Neutrophil (primary cell): ENCODE data around the gene MAML1.

Experiments
- H3K27ac ChIP-seq: fragments of 200-600 bp; sonication (generic); 2 replicates; pipeline ENCODE4 v1.5.1; 2016; ENCODE audit warnings: mild to moderate bottlenecking, moderate library complexity
- H3K27me3 ChIP-seq: fragments of 200-600 bp; sonication (generic); 2 replicates; pipeline ENCODE4 v1.6.0; 2016; ENCODE audit warnings: mild to moderate bottlenecking
- H3K36me3 ChIP-seq: fragments of 200-600 bp; sonication (generic); 2 replicates; pipeline ENCODE4 v1.5.1; 2017
- H3K4me1 ChIP-seq, 2 experiments: fragments of 200-600 bp in 1 of 2; sonication (generic) in 1 of 2; 1 replicate in 1 of 2; 2 replicates in 1 of 2; pipeline versions ENCODE4 v1.5.1 to v1.6.1; 2013 to 2016; ENCODE audit warnings: low read depth in 1 of 2, low read length in 1 of 2, mild to moderate bottlenecking in 1 of 2, moderate library complexity in 1 of 2; ENCODE audit not compliant: control insufficient read depth in 1 of 2, insufficient read depth in 1 of 2
- H3K4me3 ChIP-seq, 2 experiments: fragments of 200-600 bp in 1 of 2; sonication (generic) in 1 of 2; 1 replicate in 1 of 2; 2 replicates in 1 of 2; pipeline ENCODE4 v1.5.1; 2013 to 2016; ENCODE audit warnings: low read depth in 1 of 2, low read length in 1 of 2, mild to moderate bottlenecking in 1 of 2, moderate library complexity in 1 of 2
- H3K9me3 ChIP-seq: fragments of 200-600 bp; sonication (generic); 2 replicates; pipeline ENCODE4 v1.5.1; 2016
- CTCF ChIP-seq: fragments of 200-600 bp; sonication (generic); IDR thresholded peaks from 2 replicates; pipeline ENCODE4 v1.5.1; 2016; ENCODE audit warnings: antibody characterized with exemption

Gene MAML1

GRCh38 chr5:179805529-179806249 lies 73.1 kb downstream of the MAML1 start:
- H3K36me3 ChIP-seq, result peaks cover 6% of the 10 kb centered on the region
- H3K9me3 ChIP-seq, result no peaks in the 10 kb centered on the region
- TF ChIP-seq CTCF, result no peak
- H3K27me3 ChIP-seq, result no peaks in the 10 kb centered on the region
- peaks cover 48 to 61% of the 10 kb centered on the region in 2 experiments for H3K4me1 ChIP-seq
- peak overlapping the region; percentile 90 for H3K27ac ChIP-seq
- peak overlapping the region; percentile 69 to 89 for H3K4me3 ChIP-seq

GRCh38 chr5:179806250-179807048 lies 73.8 kb downstream of the MAML1 start, which contains the start of gene MGAT4B:
MGAT4B (minus strand) TSS chr5:179806866; CDS start chr5:179806583, 283 bp downstream.
- H3K4me3 ChIP-seq, result peak within 1 kb of the TSS; percentile 69 to 89
- no peak for TF ChIP-seq CTCF
- no peaks in the 10 kb centered on the region for H3K27me3 ChIP-seq
- peak within 1 kb of the TSS; percentile 90 for H3K27ac ChIP-seq
- no peaks in the 10 kb centered on the region for H3K9me3 ChIP-seq
- peaks cover under 1% of the 10 kb centered on the region for H3K36me3 ChIP-seq
- H3K4me1 ChIP-seq, result peaks cover 48 to 57% of the 10 kb centered on the region in 2 experiments

- Histone ChIP-seq H3K36me3 (peaks cover 30% of the 10 kb centered on the region), H3K4me3 (no peak overlapping the region), H3K9me3 (no peaks in the 10 kb centered on the region), H3K4me1 (peaks cover 18 to 23% of the 10 kb centered on the region in 2 experiments), H3K27ac (no peak overlapping the region), H3K27me3 (peaks cover 12% of the 10 kb centered on the region)
- no peak for TF ChIP-seq CTCF
Measured at GRCh38 chr5:179812135-179812825, 79.7 kb downstream of the MAML1 start.

GRCh38 chr5:179812997-179813607 lies 80.5 kb downstream of the MAML1 start:
- Histone ChIP-seq H3K9me3 (no peaks in the 10 kb centered on the region), H3K27me3 (peaks cover 16% of the 10 kb centered on the region), H3K27ac (no peak overlapping the region), H3K4me1 (peaks cover 19 to 22% of the 10 kb centered on the region in 2 experiments), H3K4me3 (no peak overlapping the region), H3K36me3 (peaks cover 30% of the 10 kb centered on the region)
- TF ChIP-seq CTCF, result no peak

GRCh38 chr5:179814090-179814489 lies 81.5 kb downstream of the MAML1 start:
- H3K27me3 ChIP-seq, result peaks cover 16% of the 10 kb centered on the region
- H3K9me3 ChIP-seq, result no peaks in the 10 kb centered on the region
- peaks cover 27 to 28% of the 10 kb centered on the region in 2 experiments for H3K4me1 ChIP-seq
- H3K27ac ChIP-seq, result no peak overlapping the region
- no peak overlapping the region for H3K4me3 ChIP-seq
- no peak for TF ChIP-seq CTCF
- peaks cover 30% of the 10 kb centered on the region for H3K36me3 ChIP-seq
